ENCODE results near the gene FIG4.

FIG4 gene

DNA sequence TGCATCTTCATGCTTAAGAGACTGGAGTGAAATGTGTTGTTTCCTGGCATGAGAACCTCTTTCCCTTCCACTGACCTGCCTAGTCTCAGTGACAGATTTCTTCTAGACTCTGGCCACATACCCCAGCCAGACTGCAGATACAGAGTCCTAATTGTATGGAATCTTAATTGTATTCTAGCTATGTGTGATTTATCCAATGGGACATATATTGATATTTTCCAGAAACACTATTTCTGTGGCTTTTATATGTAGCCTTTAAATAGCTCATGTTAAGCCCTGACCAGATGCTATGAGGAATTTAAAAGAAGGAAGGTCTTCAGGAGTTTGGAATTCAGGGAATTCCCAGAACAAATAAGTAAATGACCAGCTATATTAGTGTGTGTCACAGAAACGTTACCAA lies 99.0 kb downstream of the FIG4 start:
- Histone ChIP-seq H3F3A (ENCODE audit: insufficient read depth) (no peaks in the 10 kb centered on the region), H3K27me3 (ENCODE audit: low read length) (no peaks in the 10 kb centered on the region), H3K36me3 (ENCODE audit: low read length) (no peaks in the 10 kb centered on the region), H3K79me2 (ENCODE audit: insufficient read depth, low read length) (no peaks in the 10 kb centered on the region), H3K4me3 (ENCODE audit: insufficient read depth, low read length, poor library complexity, severe bottlenecking) (no peak overlapping the region), H3K4me2 (ENCODE audit: low read depth, low read length, poor library complexity, severe bottlenecking) (no peak overlapping the region), H3K9me3 (ENCODE audit: insufficient read depth, low read length) (no peaks in the 10 kb centered on the region), H3K27ac (ENCODE audit: low read depth, low read length) (no peak overlapping the region), H3K9ac (ENCODE audit: low read length) (no peak overlapping the region), H4K20me1 (ENCODE audit: low read depth, low read length) (no peaks in the 10 kb centered on the region), H2AFZ (ENCODE audit: low read depth, low read length, severe bottlenecking) (no peak overlapping the region), H3K9me2 (replicated peaks; ENCODE audit: insufficient read depth, low read length) (no peaks in the 10 kb centered on the region)
- TF ChIP-seq EZH2phosphoT487 (conservative IDR thresholded peaks at IDR 0.05; ENCODE audit: low read length): no peak
- TF ChIP-seq, protein P1, sequence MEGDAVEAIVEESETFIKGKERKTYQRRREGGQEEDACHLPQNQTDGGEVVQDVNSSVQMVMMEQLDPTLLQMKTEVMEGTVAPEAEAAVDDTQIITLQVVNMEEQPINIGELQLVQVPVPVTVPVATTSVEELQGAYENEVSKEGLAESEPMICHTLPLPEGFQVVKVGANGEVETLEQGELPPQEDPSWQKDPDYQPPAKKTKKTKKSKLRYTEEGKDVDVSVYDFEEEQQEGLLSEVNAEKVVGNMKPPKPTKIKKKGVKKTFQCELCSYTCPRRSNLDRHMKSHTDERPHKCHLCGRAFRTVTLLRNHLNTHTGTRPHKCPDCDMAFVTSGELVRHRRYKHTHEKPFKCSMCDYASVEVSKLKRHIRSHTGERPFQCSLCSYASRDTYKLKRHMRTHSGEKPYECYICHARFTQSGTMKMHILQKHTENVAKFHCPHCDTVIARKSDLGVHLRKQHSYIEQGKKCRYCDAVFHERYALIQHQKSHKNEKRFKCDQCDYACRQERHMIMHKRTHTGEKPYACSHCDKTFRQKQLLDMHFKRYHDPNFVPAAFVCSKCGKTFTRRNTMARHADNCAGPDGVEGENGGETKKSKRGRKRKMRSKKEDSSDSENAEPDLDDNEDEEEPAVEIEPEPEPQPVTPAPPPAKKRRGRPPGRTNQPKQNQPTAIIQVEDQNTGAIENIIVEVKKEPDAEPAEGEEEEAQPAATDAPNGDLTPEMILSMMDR (IDR thresholded peaks at IDR 0.05; ENCODE audit: insufficient read depth, low read length, poor library complexity, severe bottlenecking): no peak

DNA sequence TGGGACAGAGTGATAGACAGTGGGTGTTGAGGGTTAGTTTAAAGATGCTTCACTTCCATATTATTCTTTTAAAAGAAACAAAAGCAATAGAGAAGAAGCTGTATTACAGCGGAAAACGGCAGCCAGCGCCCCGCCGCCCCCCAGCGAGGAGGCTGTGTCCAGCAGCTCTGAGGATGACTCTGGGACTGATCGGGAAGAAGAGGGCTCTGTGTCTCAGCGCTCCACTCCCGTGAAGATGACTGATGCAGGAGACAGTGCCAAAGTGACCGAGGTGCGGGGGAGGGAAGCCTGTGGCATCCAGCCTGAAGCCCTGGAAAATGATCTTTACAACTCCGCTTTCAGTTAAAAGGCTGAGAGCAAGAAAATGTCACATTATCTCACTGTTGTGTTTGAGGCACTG lies 100.2 kb downstream of the FIG4 start:
- Histone ChIP-seq H3K79me2 (ENCODE audit: insufficient read depth, low read length) (no peaks in the 10 kb centered on the region), H3K9me3 (ENCODE audit: insufficient read depth, low read length) (no peaks in the 10 kb centered on the region), H4K20me1 (ENCODE audit: low read depth, low read length) (no peaks in the 10 kb centered on the region), H3K27me3 (ENCODE audit: low read length) (no peaks in the 10 kb centered on the region), H3K9ac (ENCODE audit: low read length) (no peak overlapping the region), H3K4me2 (ENCODE audit: low read depth, low read length, poor library complexity, severe bottlenecking) (no peak overlapping the region), H3K36me3 (ENCODE audit: low read length) (no peaks in the 10 kb centered on the region), H2AFZ (ENCODE audit: low read depth, low read length, severe bottlenecking) (no peak overlapping the region), H3K27ac (ENCODE audit: low read depth, low read length) (no peak overlapping the region), H3K9me2 (replicated peaks; ENCODE audit: insufficient read depth, low read length) (no peaks in the 10 kb centered on the region), H3F3A (ENCODE audit: insufficient read depth) (no peaks in the 10 kb centered on the region), H3K4me3 (ENCODE audit: insufficient read depth, low read length, poor library complexity, severe bottlenecking) (no peak overlapping the region)
- TF ChIP-seq, protein P1 (IDR thresholded peaks at IDR 0.05; ENCODE audit: insufficient read depth, low read length, poor library complexity, severe bottlenecking): no peak
- TF ChIP-seq EZH2phosphoT487 (conservative IDR thresholded peaks at IDR 0.05; ENCODE audit: low read length): no peak

DNA sequence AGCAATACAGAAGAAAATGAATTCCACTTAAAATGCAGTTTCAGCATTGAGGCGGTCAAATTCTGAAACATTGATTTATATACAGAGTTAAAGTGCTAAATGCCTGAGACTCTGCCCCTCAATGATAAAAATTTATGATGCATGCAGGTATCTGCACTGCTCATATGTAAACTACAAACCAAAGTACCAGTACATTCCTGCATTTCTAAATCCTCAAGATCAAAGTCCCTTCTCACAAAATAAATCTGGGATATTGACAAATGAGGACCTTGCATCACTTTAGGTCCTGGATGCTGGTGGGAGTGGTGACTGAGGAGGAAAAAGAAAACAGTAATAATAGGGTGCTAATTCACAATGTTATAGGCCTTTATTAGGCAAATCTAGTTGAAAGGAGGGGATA lies 101.9 kb downstream of the FIG4 start:
- Histone ChIP-seq H3K4me3 (ENCODE audit: insufficient read depth, low read length, poor library complexity, severe bottlenecking) (no peak overlapping the region), H3K27ac (ENCODE audit: low read depth, low read length) (no peak overlapping the region), H3F3A (ENCODE audit: insufficient read depth) (no peaks in the 10 kb centered on the region), H3K9ac (ENCODE audit: low read length) (no peak overlapping the region), H2AFZ (ENCODE audit: low read depth, low read length, severe bottlenecking) (no peak overlapping the region), H4K20me1 (ENCODE audit: low read depth, low read length) (no peaks in the 10 kb centered on the region), H3K4me2 (ENCODE audit: low read depth, low read length, poor library complexity, severe bottlenecking) (no peak overlapping the region), H3K9me3 (ENCODE audit: insufficient read depth, low read length) (no peaks in the 10 kb centered on the region), H3K9me2 (replicated peaks; ENCODE audit: insufficient read depth, low read length) (no peaks in the 10 kb centered on the region), H3K36me3 (ENCODE audit: low read length) (no peaks in the 10 kb centered on the region), H3K79me2 (ENCODE audit: insufficient read depth, low read length) (no peaks in the 10 kb centered on the region), H3K27me3 (ENCODE audit: low read length) (no peaks in the 10 kb centered on the region)
- TF ChIP-seq, protein P1 (IDR thresholded peaks at IDR 0.05; ENCODE audit: insufficient read depth, low read length, poor library complexity, severe bottlenecking): no peak
- TF ChIP-seq EZH2phosphoT487 (conservative IDR thresholded peaks at IDR 0.05; ENCODE audit: low read length): no peak

Measured in SU-DHL-6 (cell line).